AG04450 (cell line): ENCODE data around the gene KLHL20. TPM values are rescaled to one million over a fixed set of nuclear protein-coding genes. Genes with fewer than 3 reads are reported as not detected.
"Not testable (repeated sequence)": the region's sequence is repeated elsewhere in the genome, so short reads cannot be mapped to it uniquely, and the experiment has no call there.

Experiments
- CTCF ChIA-PET: fragments of 300-600, 350-600 bp; formaldehyde crosslinking; extraction: SDS; loops from one replicate; lab custom pipeline; 2022; ENCODE audit warnings: antibody characterized with exemption, inconsistent platforms; lab: Charles Lee
- POLR2A ChIA-PET: fragments of 350-600 bp; formaldehyde crosslinking; extraction: SDS; loops from one replicate; lab custom pipeline; 2021; ENCODE audit warnings: antibody characterized with exemption, inconsistent platforms; lab: Yijun Ruan, JAX
- DNase-seq: peaks from one replicate; pipeline ENCODE4 v3.0.0-alpha.2; 2011; ENCODE audit warnings: low read depth, low spot score
- H3K27ac ChIP-seq: one replicate; pipeline ENCODE4 v1.5.1; 2012; ENCODE audit warnings: low read depth, low read length, control low read depth
- H3K27me3 ChIP-seq: one replicate; pipeline ENCODE4 v1.6.0; 2012; ENCODE audit warnings: low read length; ENCODE audit not compliant: control insufficient read depth, insufficient read depth
- H3K4me3 ChIP-seq: 2 replicates; pipeline ENCODE4 v1.5.1; 2011; ENCODE audit warnings: mild to moderate bottlenecking, low read depth, low read length, control low read depth
- H3K9me3 ChIP-seq: 2 replicates; pipeline ENCODE4 v1.5.1; 2012; ENCODE audit warnings: low read length; ENCODE audit not compliant: control insufficient read depth, insufficient read depth
- CTCF ChIP-seq: IDR thresholded peaks from 2 replicates; pipeline ENCODE4 v1.5.1; 2011; ENCODE audit warnings: low read depth, low read length, control low read depth, inconsistent platforms
- polyA plus RNA-seq: library from polyadenylated mRNA; depleted of rRNA; stranded (reverse); fragments of >200 nt; gene quantifications from 2 replicates; pipeline ENCODE4 v1.2.3, GENCODE V29; 2011

The KLHL20 gene
- polyA plus RNA-seq, 1 experiment: 19.7 TPM

GRCh38 chr1:173682184-173682583 lies 32.6 kb upstream of the KLHL20 start:
- peaks cover 2% of the 10 kb centered on the region for H3K27me3 ChIP-seq
- H3K4me3 ChIP-seq: no peak overlapping the region
- CTCF ChIA-PET: no interaction called here
- TF ChIP-seq CTCF: no peak
- no peak for DNase-seq
- H3K9me3 ChIP-seq: no peaks in the 10 kb centered on the region
- POLR2A ChIA-PET: no interaction called here
- no peak overlapping the region for H3K27ac ChIP-seq

- POLR2A ChIA-PET, DNase-seq, H3K4me3 ChIP-seq, H3K27me3 ChIP-seq, H3K9me3 ChIP-seq, H3K27ac ChIP-seq: not testable (repeated sequence)
- CTCF ChIA-PET: interaction anchor here (1.0 kb wide), 1 partner anchor 85 kb away, joined by 4 read pairs; no protein-coding TSS in a partner anchor
These were observed 30.9 kb upstream of the KLHL20 start for GRCh38 chr1:173683838-173684237.

GRCh38 chr1:173685121-173685520 lies 29.7 kb upstream of the KLHL20 start:
- H3K4me3 ChIP-seq, H3K27me3 ChIP-seq, CTCF ChIA-PET, POLR2A ChIA-PET, H3K27ac ChIP-seq, DNase-seq, H3K9me3 ChIP-seq: not testable (repeated sequence)

- no peak overlapping the region for H3K4me3 ChIP-seq
- CTCF ChIA-PET: no interaction called here
- no peak for TF ChIP-seq CTCF
- H3K27ac ChIP-seq: no peak overlapping the region
- POLR2A ChIA-PET: no interaction called here
- H3K9me3 ChIP-seq: no peaks in the 10 kb centered on the region
- no peak for DNase-seq
- H3K27me3 ChIP-seq: no peaks in the 10 kb centered on the region
These were observed 26.5 kb upstream of the KLHL20 start for GRCh38 chr1:173688300-173688699.

GRCh38 chr1:173693238-173693637 lies 21.5 kb upstream of the KLHL20 start:
- no peaks in the 10 kb centered on the region for H3K27me3 ChIP-seq
- POLR2A ChIA-PET: no interaction called here
- H3K9me3 ChIP-seq: no peaks in the 10 kb centered on the region
- no peak for TF ChIP-seq CTCF
- no peak for DNase-seq
- H3K4me3 ChIP-seq: no peak overlapping the region
- CTCF ChIA-PET: interaction anchor here (0.6 kb wide), 1 partner anchor 222 kb away, joined by 3 read pairs; no protein-coding TSS in a partner anchor
- no peak overlapping the region for H3K27ac ChIP-seq

- H3K27ac ChIP-seq, POLR2A ChIA-PET, H3K9me3 ChIP-seq, H3K4me3 ChIP-seq, CTCF ChIA-PET, DNase-seq, H3K27me3 ChIP-seq: not testable (repeated sequence)
These were observed 13.5 kb upstream of the KLHL20 start for GRCh38 chr1:173701299-173701698.
